RWPE2 (cell line): ENCODE measurements around the gene KCND2.

Source experiments
- ATAC-seq: fragments of 200-7000 bp; cut with Tn5 transposase; 3 replicates; pipeline ENCODE4 v1.9.1; 2021; ENCODE audit warnings: low read depth
- DNase-seq: peaks from one replicate; pipeline ENCODE4 v3.0.0-alpha.2; 2020; ENCODE audit warnings: low spot score
- H3K27ac ChIP-seq: fragments of 450-650 bp; 2 replicates; pipeline ENCODE4 v1.5.1; 2017; ENCODE audit warnings: mild to moderate bottlenecking; ENCODE audit not compliant: poor library complexity, severe bottlenecking
- H3K27me3 ChIP-seq: fragments of 250-450 bp; sonication (Bioruptor Pico); 2 replicates; pipeline ENCODE4 v1.5.1; 2021; ENCODE audit warnings: mild to moderate bottlenecking, moderate library complexity; ENCODE audit not compliant: insufficient read depth, poor library complexity, severe bottlenecking
- H3K36me3 ChIP-seq: fragments of 250-450 bp; sonication (Bioruptor Pico); 2 replicates; pipeline ENCODE4 v1.5.1; 2020; ENCODE audit warnings: low read depth, mild to moderate bottlenecking, moderate library complexity
- H3K4me1 ChIP-seq: fragments of 250-450 bp; sonication (Bioruptor Pico); 2 replicates; pipeline ENCODE4 v1.5.1; 2021; ENCODE audit warnings: mild to moderate bottlenecking, moderate library complexity; ENCODE audit not compliant: insufficient read depth, poor library complexity, severe bottlenecking
- H3K4me3 ChIP-seq: fragments of 250-450 bp; sonication (Bioruptor Pico); 2 replicates; pipeline ENCODE4 v1.5.1; 2021; ENCODE audit warnings: mild to moderate bottlenecking, moderate library complexity; ENCODE audit not compliant: severe bottlenecking
- H3K9me3 ChIP-seq: fragments of 250-450 bp; sonication (Bioruptor Pico); 2 replicates; pipeline ENCODE4 v1.5.1; 2021; ENCODE audit warnings: mild to moderate bottlenecking, moderate library complexity; ENCODE audit not compliant: severe bottlenecking
- TF ChIP-seq, protein P1 (sequence below): fragments of 450-650 bp; IDR thresholded peaks from one replicate; pipeline ENCODE4 v1.5.1; 2017; ENCODE audit warnings: mild to moderate bottlenecking, moderate library complexity; ENCODE audit not compliant: poor library complexity, severe bottlenecking

Gene KCND2

GRCh38 chr7:120583899-120584586, 311.1 kb downstream of the KCND2 start:
- Histone ChIP-seq H3K4me3 (no peak overlapping the region), H3K27ac (peak overlapping the region; percentile 46), H3K27me3 (no peaks in the 10 kb centered on the region), H3K4me1 (peaks cover 11% of the 10 kb centered on the region), H3K36me3 (no peaks in the 10 kb centered on the region), H3K9me3 (no peaks in the 10 kb centered on the region)
- TF ChIP-seq, protein P1, sequence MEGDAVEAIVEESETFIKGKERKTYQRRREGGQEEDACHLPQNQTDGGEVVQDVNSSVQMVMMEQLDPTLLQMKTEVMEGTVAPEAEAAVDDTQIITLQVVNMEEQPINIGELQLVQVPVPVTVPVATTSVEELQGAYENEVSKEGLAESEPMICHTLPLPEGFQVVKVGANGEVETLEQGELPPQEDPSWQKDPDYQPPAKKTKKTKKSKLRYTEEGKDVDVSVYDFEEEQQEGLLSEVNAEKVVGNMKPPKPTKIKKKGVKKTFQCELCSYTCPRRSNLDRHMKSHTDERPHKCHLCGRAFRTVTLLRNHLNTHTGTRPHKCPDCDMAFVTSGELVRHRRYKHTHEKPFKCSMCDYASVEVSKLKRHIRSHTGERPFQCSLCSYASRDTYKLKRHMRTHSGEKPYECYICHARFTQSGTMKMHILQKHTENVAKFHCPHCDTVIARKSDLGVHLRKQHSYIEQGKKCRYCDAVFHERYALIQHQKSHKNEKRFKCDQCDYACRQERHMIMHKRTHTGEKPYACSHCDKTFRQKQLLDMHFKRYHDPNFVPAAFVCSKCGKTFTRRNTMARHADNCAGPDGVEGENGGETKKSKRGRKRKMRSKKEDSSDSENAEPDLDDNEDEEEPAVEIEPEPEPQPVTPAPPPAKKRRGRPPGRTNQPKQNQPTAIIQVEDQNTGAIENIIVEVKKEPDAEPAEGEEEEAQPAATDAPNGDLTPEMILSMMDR = no peak
- ATAC-seq (peak; percentile 93), DNase-seq (no peak)

DNA sequence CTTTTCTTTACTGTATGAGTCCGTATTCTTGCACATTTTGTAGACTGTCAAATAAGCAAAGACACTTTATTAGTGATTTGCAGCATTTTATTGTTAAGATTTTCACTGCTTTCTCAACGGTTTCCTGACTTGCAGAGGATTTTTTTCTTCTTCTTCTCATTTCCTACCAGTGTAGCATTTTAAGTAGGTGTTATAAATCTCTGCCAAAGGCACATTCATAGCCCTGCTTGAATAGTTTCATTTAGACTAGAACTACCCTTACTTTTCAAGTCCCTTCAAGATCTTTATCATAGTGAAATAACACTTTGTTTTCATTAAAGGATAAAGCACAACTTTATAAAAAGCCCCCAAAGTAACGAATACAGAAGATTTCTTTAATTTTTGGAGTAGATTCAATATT, 313.6 kb downstream of the KCND2 start:
- TF ChIP-seq, protein P1 = no peak

DNA sequence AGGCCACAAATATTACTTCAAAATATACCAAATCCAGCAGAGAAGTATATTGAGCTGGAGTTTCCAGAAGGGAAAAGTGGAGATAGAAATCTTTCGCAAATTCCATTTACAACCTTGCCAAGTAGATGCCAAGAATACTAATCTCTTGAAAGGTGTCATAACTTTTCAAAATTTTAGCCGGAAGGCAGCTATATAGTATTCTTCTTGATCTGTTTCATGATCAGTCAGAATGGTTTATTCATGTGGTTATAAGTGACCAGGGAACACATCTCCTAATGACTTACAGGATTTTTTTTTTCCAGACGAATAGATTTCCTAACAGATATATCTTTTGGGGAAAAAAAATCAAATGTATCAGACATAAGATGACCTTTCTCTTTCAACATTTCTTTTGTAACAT, 314.3 kb downstream of the KCND2 start:
- H3K27ac ChIP-seq = no peak overlapping the region
- no peak for DNase-seq

More for the DNA sequence above, 313.6 kb downstream of the KCND2 start:
- DNase-seq = no peak
- ATAC-seq = no peak
- H3K27ac ChIP-seq = no peak overlapping the region
- no peaks in the 10 kb centered on the region for H3K36me3 ChIP-seq
- no peaks in the 10 kb centered on the region for H3K27me3 ChIP-seq
- no peak overlapping the region for H3K4me3 ChIP-seq
- peaks cover 11% of the 10 kb centered on the region for H3K4me1 ChIP-seq
- no peaks in the 10 kb centered on the region for H3K9me3 ChIP-seq

DNA sequence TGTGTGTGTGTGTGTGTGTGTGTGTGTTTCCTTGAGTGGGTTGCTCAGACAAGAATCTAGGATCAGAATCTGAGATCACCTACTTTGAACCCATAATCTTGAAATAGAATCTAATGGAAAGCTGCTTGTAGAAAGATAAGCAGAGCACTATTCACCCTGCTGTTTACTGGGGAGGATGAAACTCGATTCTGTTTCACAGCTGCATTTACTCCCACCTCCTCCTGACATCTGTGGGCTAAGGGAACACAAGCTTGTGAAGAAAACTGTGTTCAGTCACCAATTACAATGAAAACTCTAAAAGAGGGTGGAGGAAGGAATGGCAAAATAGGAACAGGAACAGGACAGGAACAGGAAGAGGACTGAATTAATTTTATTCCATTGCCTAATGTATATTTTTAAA, 315.4 kb downstream of the KCND2 start:
- Histone ChIP-seq H3K4me3 (no peak overlapping the region), H3K27ac (no peak overlapping the region), H3K4me1 (peaks cover 11% of the 10 kb centered on the region), H3K9me3 (no peaks in the 10 kb centered on the region), H3K27me3 (no peaks in the 10 kb centered on the region), H3K36me3 (no peaks in the 10 kb centered on the region)
- ATAC-seq (no peak), DNase-seq (no peak)
- TF ChIP-seq, protein P1 = no peak

More for the DNA sequence above, 314.3 kb downstream of the KCND2 start:
- H3K27me3 ChIP-seq = no peaks in the 10 kb centered on the region
- peaks cover 11% of the 10 kb centered on the region for H3K4me1 ChIP-seq
- TF ChIP-seq, protein P1 = no peak
- no peak for ATAC-seq
- no peaks in the 10 kb centered on the region for H3K9me3 ChIP-seq
- H3K36me3 ChIP-seq = no peaks in the 10 kb centered on the region
- no peak overlapping the region for H3K4me3 ChIP-seq

GRCh38 chr7:120588862-120589261, 315.9 kb downstream of the KCND2 start:
- H3K4me1 ChIP-seq = peaks cover 7% of the 10 kb centered on the region
- no peaks in the 10 kb centered on the region for H3K9me3 ChIP-seq
- no peaks in the 10 kb centered on the region for H3K27me3 ChIP-seq
- ATAC-seq = no peak
- H3K4me3 ChIP-seq = no peak overlapping the region
- no peak for DNase-seq
- TF ChIP-seq, protein P1 = no peak
- no peak overlapping the region for H3K27ac ChIP-seq
- H3K36me3 ChIP-seq = no peaks in the 10 kb centered on the region
